RWPE1 (cell line): ENCODE results near the gene GUCD1.

ENCODE experiments used
- CTCF ChIA-PET: fragments of 350-600 bp; sonication (Branson Sonifier 250); formaldehyde crosslinking; extraction: SDS; loops from one replicate; lab custom pipeline; 2021; lab: Yijun Ruan, JAX
- POLR2A ChIA-PET: fragments of 400-600 bp; formaldehyde crosslinking; extraction: SDS; loops from one replicate; lab custom pipeline; 2020; ENCODE audit warnings: antibody characterized with exemption; ENCODE audit not compliant: low non-redundant PET; lab: Yijun Ruan, JAX
- DNase-seq: peaks from one replicate; pipeline ENCODE4 v3.0.0; 2012; ENCODE audit warnings: low spot score
- H3K27ac ChIP-seq: fragments of 450-650 bp; 2 replicates; pipeline ENCODE4 v1.5.1; 2017
- CTCF ChIP-seq: fragments of 450-650 bp; conservative IDR thresholded peaks from 2 replicates; pipeline ENCODE4 v1.5.1; 2017; ENCODE audit warnings: low read depth, mild to moderate bottlenecking

Gene GUCD1

GRCh38 chr22:24571266-24571665 is 16.3 kb upstream of the GUCD1 start:
- POLR2A ChIA-PET, result no interaction called here
- CTCF ChIA-PET, result interaction anchor here (0.6 kb wide), 2 partner anchors 185 to 879 kb away, joined by 3 to 8 read pairs; no protein-coding TSS in a partner anchor
- H3K27ac ChIP-seq, result no peak overlapping the region
- TF ChIP-seq CTCF, result no peak
- no peak for DNase-seq

GRCh38 chr22:24567668-24568067 is 12.7 kb upstream of the GUCD1 start:
- TF ChIP-seq CTCF, result no peak
- 0 out of 2 replicates have a peak overlapping the region, but pooled peaks have one; percentile 7 for H3K27ac ChIP-seq
- DNase-seq, result no peak
- POLR2A ChIA-PET, result no interaction called here
- CTCF ChIA-PET, result interaction anchor here (0.6 kb wide), 1 partner anchor 327 kb away, joined by 4 read pairs; no protein-coding TSS in a partner anchor

GRCh38 chr22:24566899-24567511 is 12.1 kb upstream of the GUCD1 start:
- no peak for TF ChIP-seq CTCF
- no peak for DNase-seq
- ChIA-PET CTCF (no interaction called here), POLR2A (no interaction called here)
- 0 out of 2 replicates have a peak overlapping the region, but pooled peaks have one; percentile 7 for H3K27ac ChIP-seq

GRCh38 chr22:24565077-24565476 is 10.1 kb upstream of the GUCD1 start:
- no peak for TF ChIP-seq CTCF
- peak overlapping the region; percentile 29 for H3K27ac ChIP-seq
- DNase-seq, result no peak
- POLR2A ChIA-PET, result interaction anchor here (0.7 kb wide), 1 partner anchor 1695 kb away, joined by 8 read pairs; no protein-coding TSS in a partner anchor
- CTCF ChIA-PET, result no interaction called here

GRCh38 chr22:24564376-24565058 is 9.6 kb upstream of the GUCD1 start:
- ChIA-PET CTCF (no interaction called here), POLR2A (interaction anchor here (0.7 kb wide), 1 partner anchor 1695 kb away, joined by 8 read pairs; no protein-coding TSS in a partner anchor)
- no peak for DNase-seq
- peak overlapping the region; percentile 29 for H3K27ac ChIP-seq
- no peak for TF ChIP-seq CTCF

- DNase-seq, result no peak
- H3K27ac ChIP-seq, result no peak overlapping the region
- POLR2A ChIA-PET, result no interaction called here
- no peak for TF ChIP-seq CTCF
- CTCF ChIA-PET, result no interaction called here
These were observed 8.3 kb upstream of the GUCD1 start for GRCh38 chr22:24563246-24563645.
